GM23248 (cell line): ENCODE measurements around the gene DYNLT5. TPM values are rescaled to one million over a fixed set of nuclear protein-coding genes. Genes with fewer than 3 reads are reported as not detected.

Experiments used
- DNase-seq: peaks from one replicate; pipeline ENCODE4 v3.0.0-alpha.2; 2015
- H2AFZ ChIP-seq: fragments of 200-600 bp; sonication (generic); 2 replicates; pipeline ENCODE4 v1.6.1; 2016; ENCODE audit warnings: antibody characterized with exemption
- H3F3A ChIP-seq: fragments of 200-600 bp; sonication (generic); 2 replicates; pipeline ENCODE4 v1.6.1; 2016; ENCODE audit warnings: mild to moderate bottlenecking, antibody characterized with exemption, mixed run types; ENCODE audit not compliant: insufficient read depth
- H3K27ac ChIP-seq: fragments of 200-600 bp; sonication (generic); 2 replicates; pipeline ENCODE4 v1.5.1; 2016; ENCODE audit warnings: mild to moderate bottlenecking
- H3K27me3 ChIP-seq: fragments of 200-600 bp; sonication (generic); replicated peaks from 2 replicates; pipeline ENCODE4 v1.6.1; 2016; ENCODE audit warnings: mild to moderate bottlenecking; ENCODE audit not compliant: insufficient read depth
- H3K36me3 ChIP-seq: fragments of 200-600 bp; sonication (generic); 2 replicates; pipeline ENCODE4 v1.6.1; 2016; ENCODE audit warnings: low read depth, mild to moderate bottlenecking
- H3K4me1 ChIP-seq: fragments of 200-600 bp; sonication (generic); 2 replicates; pipeline ENCODE4 v1.6.1; 2016; ENCODE audit warnings: mild to moderate bottlenecking; ENCODE audit not compliant: insufficient read depth
- H3K4me2 ChIP-seq: fragments of 200-600 bp; sonication (generic); one replicate; pipeline ENCODE4 v1.6.1; 2016; ENCODE audit warnings: mild to moderate bottlenecking; ENCODE audit not compliant: unreplicated experiment
- H3K4me3 ChIP-seq: fragments of 200-600 bp; sonication (generic); 2 replicates; pipeline ENCODE4 v1.5.1; 2016; ENCODE audit warnings: mild to moderate bottlenecking
- H3K79me2 ChIP-seq: fragments of 200-600 bp; sonication (generic); 2 replicates; pipeline ENCODE4 v1.6.1; 2016; ENCODE audit warnings: mild to moderate bottlenecking; ENCODE audit not compliant: insufficient read depth
- H3K9ac ChIP-seq: fragments of 200-600 bp; sonication (generic); 2 replicates; pipeline ENCODE4 v1.6.1; 2016; ENCODE audit warnings: mild to moderate bottlenecking
- H3K9me2 ChIP-seq: fragments of 200-600 bp; sonication (generic); 2 replicates; pipeline ENCODE4 v1.6.1; 2016; ENCODE audit warnings: mixed run types, mild to moderate bottlenecking, moderate library complexity; ENCODE audit not compliant: insufficient read depth
- H3K9me3 ChIP-seq: fragments of 200-600 bp; sonication (generic); one replicate; pipeline ENCODE4 v1.6.1; 2017; ENCODE audit warnings: low read depth
- H4K20me1 ChIP-seq: fragments of 200-600 bp; sonication (generic); 2 replicates; pipeline ENCODE4 v1.6.0; 2016; ENCODE audit not compliant: insufficient read depth
- EZH2 ChIP-seq: fragments of 200-600 bp; sonication (generic); IDR thresholded peaks from 2 replicates; pipeline ENCODE4 v1.6.1; 2018; ENCODE audit warnings: antibody characterized with exemption, mild to moderate bottlenecking; ENCODE audit not compliant: insufficient read depth, poor library complexity, severe bottlenecking
- EZH2phosphoT487 ChIP-seq: fragments of 200-600 bp; sonication (generic); IDR thresholded peaks from 2 replicates; pipeline ENCODE4 v1.6.1; 2018; ENCODE audit warnings: antibody characterized with exemption, moderate library complexity, mild to moderate bottlenecking, low read depth; ENCODE audit not compliant: insufficient read depth
- WGBS, 2 experiments: methylation state at CpG; one replicate each; pipeline ENCODE4 v1.1.6; 2015 to 2017; ENCODE audit warnings: low lambda C conversion rate in 2 of 2, low coverage in 1 of 2; ENCODE audit errors: missing lambda C conversion rate in 2 of 2; 5-methylcytosine and 5-hydroxymethylcytosine counted together
- in situ Hi-C: fragments of 300-500 bp; cut with MboI; formaldehyde crosslinking; loops from 2 replicates; pipeline ENCODE4 v1.15.0; 2020
- polyA plus RNA-seq: library from polyadenylated mRNA; unstranded; fragments of >200 nt; fragmentation: Nextera tagmentation; extraction: Ambion mirVana; gene quantifications from 2 replicates; pipeline ENCODE4 v1.2.1, GENCODE V29; 2016
- total RNA-seq: library from RNA; depleted of rRNA; stranded (reverse); fragments of >200 nt; shearing (Covaris generic); gene quantifications from 2 replicates; pipeline ENCODE4 v1.2.3, GENCODE V29; 2014

The DYNLT5 gene
- total and polyA plus RNA-seq, 2 experiments from 2014 or later: 2.3 to 3.0 TPM

DNA sequence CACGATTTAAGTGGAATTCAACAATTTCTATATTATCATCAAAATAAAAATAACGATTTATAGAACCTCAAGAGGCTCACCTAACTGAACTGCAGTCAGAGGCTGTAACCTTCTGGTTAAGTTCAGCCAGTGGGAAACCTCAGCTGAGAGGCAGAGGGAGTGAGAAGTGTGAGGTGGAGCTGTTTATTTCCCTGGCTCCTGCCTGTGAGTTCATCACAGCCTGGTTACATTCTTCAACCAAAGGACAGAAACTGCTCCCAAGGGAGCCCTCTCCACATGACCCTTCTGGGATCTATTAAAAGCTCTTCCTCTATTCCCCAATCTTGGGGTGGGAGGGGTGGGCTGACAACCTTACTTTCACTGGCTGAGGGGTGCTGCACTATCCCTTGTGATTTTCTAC lies 22.2 kb downstream of the DYNLT5 start:
- no peaks in the 10 kb centered on the region for H4K20me1 ChIP-seq
- H3K4me3 ChIP-seq: no peak overlapping the region
- H3K9me2 ChIP-seq: no peaks in the 10 kb centered on the region
- no peaks in the 10 kb centered on the region for H3K36me3 ChIP-seq
- H2AFZ ChIP-seq: no peak overlapping the region
- 32 to 50% methylated on average over 2 of the region's 2 CpGs for WGBS, 2 experiments
- no peak for DNase-seq
- no peaks in the 10 kb centered on the region for H3F3A ChIP-seq
- TF ChIP-seq EZH2phosphoT487 (no peak), EZH2 (no peak)
- no peaks in the 10 kb centered on the region for H3K27me3 ChIP-seq
- in situ Hi-C loops: no loop called here
- no peaks in the 10 kb centered on the region for H3K79me2 ChIP-seq
- H3K4me1 ChIP-seq: peaks cover 10% of the 10 kb centered on the region
- no peak overlapping the region for H3K9ac ChIP-seq
- no peak overlapping the region for H3K4me2 ChIP-seq
- H3K27ac ChIP-seq: no peak overlapping the region
- no peaks in the 10 kb centered on the region for H3K9me3 ChIP-seq

DNA sequence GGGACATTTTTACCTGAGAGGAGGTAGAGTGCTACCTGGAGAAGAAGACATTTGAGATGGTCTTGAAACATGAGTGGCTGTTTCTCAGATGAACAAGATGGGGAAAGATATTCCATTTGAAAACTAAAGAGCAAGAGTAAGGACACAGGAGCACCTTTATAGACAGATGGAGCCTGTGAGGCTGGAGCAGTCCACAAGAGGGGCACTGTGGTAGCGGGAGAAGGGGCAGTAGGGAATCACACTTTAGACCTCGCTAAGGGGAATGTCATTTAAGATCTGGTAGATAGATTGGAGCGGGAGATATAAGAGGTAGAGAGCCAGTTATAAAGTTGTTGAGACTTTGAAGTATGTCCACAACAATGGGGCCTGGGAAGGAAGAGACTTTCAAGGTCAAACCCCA lies 23.4 kb downstream of the DYNLT5 start:
- Histone ChIP-seq H3K9me3 (no peaks in the 10 kb centered on the region), H3K27me3 (no peaks in the 10 kb centered on the region), H3K9ac (no peak overlapping the region), H2AFZ (no peak overlapping the region), H3K4me2 (no peak overlapping the region), H4K20me1 (no peaks in the 10 kb centered on the region), H3F3A (no peaks in the 10 kb centered on the region), H3K79me2 (no peaks in the 10 kb centered on the region), H3K9me2 (no peaks in the 10 kb centered on the region), H3K36me3 (no peaks in the 10 kb centered on the region), H3K4me3 (no peak overlapping the region), H3K27ac (no peak overlapping the region), H3K4me1 (peaks cover 10% of the 10 kb centered on the region)
- TF ChIP-seq EZH2phosphoT487 (no peak), EZH2 (no peak)
- in situ Hi-C loops: no loop called here
- WGBS, 2 experiments: 94 to 98% methylated on average over 3 of the region's 3 CpGs
- no peak for DNase-seq

DNA sequence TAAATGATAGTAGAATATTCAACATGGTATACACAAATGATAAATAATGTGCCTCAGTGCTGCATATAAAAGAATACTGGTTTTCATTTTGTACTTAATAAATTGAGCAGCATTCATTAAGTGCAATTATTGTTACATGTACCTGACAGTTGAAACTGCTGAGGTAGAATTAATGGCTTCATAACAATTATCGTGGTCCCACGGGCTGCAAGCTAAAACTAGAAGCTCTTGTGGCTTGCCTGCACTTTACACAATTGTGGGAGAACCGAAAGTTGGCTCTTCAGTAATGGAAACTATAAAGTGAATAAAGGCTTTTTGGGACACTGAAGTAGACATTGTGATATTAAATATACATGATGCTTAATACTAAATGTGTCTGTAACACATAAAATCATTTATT lies 25.6 kb downstream of the DYNLT5 start:
- H3K4me3 ChIP-seq: no peak overlapping the region
- H3K27ac ChIP-seq: no peak overlapping the region
- H3K79me2 ChIP-seq: no peaks in the 10 kb centered on the region
- H3K4me1 ChIP-seq: peaks cover 10% of the 10 kb centered on the region
- no peaks in the 10 kb centered on the region for H3K36me3 ChIP-seq
- H3K4me2 ChIP-seq: peak overlapping the region; percentile 79
- WGBS, 2 experiments: 35 to 47% methylated on average over 3 of the region's 3 CpGs
- TF ChIP-seq EZH2phosphoT487: no peak
- no peak for TF ChIP-seq EZH2
- no peak for DNase-seq
- H4K20me1 ChIP-seq: no peaks in the 10 kb centered on the region
- H3F3A ChIP-seq: no peaks in the 10 kb centered on the region
- no peaks in the 10 kb centered on the region for H3K9me2 ChIP-seq
- H3K9me3 ChIP-seq: no peaks in the 10 kb centered on the region
- no peaks in the 10 kb centered on the region for H3K27me3 ChIP-seq
- peak overlapping the region; percentile 90 for H2AFZ ChIP-seq
- in situ Hi-C loops: no loop called here
- no peak overlapping the region for H3K9ac ChIP-seq

DNA sequence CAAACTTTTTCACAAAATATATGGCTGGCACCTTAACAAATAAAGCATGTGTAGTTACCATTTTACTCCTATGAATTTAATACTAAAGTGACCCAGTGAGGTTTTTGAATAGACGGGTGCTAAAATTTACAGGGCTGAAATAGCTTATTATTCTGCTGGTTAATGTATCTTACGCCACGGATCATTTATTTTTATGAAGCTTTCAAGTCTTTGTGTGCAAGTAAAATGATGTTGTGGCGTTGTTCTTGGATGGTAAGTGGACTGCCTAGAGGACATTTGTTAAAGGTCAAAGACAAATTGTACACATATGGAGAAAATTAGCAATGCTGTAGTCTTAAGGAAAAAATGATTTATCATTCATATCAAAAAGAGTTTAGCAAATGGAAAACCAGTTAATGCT lies 26.0 kb downstream of the DYNLT5 start:
- no peaks in the 10 kb centered on the region for H3F3A ChIP-seq
- peak overlapping the region; percentile 79 for H3K4me2 ChIP-seq
- H3K9me3 ChIP-seq: no peaks in the 10 kb centered on the region
- H3K4me3 ChIP-seq: peak overlapping the region; percentile 71
- no peaks in the 10 kb centered on the region for H3K36me3 ChIP-seq
- no peaks in the 10 kb centered on the region for H3K79me2 ChIP-seq
- no peak overlapping the region for H3K27ac ChIP-seq
- H3K4me1 ChIP-seq: peaks cover 10% of the 10 kb centered on the region
- DNase-seq: peak; percentile 7
- no peak overlapping the region for H3K9ac ChIP-seq
- 9 to 15% methylated on average over 4 of the region's 4 CpGs for WGBS, 2 experiments
- in situ Hi-C loops: no loop called here
- no peaks in the 10 kb centered on the region for H3K9me2 ChIP-seq
- no peaks in the 10 kb centered on the region for H3K27me3 ChIP-seq
- TF ChIP-seq EZH2phosphoT487 (no peak), EZH2 (no peak)
- peak overlapping the region; percentile 90 for H2AFZ ChIP-seq
- no peaks in the 10 kb centered on the region for H4K20me1 ChIP-seq

DNA sequence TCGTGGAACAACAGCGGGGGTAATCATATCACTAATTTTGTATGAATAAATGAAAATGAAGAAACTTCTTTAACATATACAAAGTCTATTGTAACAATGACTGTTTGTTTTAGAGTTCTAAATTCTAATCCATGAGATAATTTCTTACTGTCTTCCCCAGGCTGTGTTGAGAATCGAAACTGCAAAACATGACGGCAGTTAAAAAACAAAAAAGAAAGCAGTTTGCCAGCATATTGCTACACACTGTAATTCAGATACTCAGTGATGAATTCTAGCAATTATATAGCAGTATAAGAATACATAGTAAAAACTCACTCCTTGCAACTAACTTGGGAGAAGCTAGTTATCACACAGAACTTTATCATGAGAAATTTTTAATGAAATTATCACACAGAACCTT lies 26.7 kb downstream of the DYNLT5 start:
- peak overlapping the region; percentile 68 for H3K9ac ChIP-seq
- no peaks in the 10 kb centered on the region for H3F3A ChIP-seq
- peak overlapping the region; percentile 71 for H3K4me3 ChIP-seq
- TF ChIP-seq EZH2phosphoT487: no peak
- no peak for TF ChIP-seq EZH2
- 12% methylated on average over 4 of the region's 4 CpGs for WGBS, 2 experiments
- no peaks in the 10 kb centered on the region for H4K20me1 ChIP-seq
- H2AFZ ChIP-seq: peak overlapping the region; percentile 90
- in situ Hi-C loops: no loop called here
- DNase-seq: peak; percentile 57
- peak overlapping the region; percentile 79 for H3K4me2 ChIP-seq
- H3K9me3 ChIP-seq: no peaks in the 10 kb centered on the region
- H3K4me1 ChIP-seq: peaks cover 10% of the 10 kb centered on the region
- H3K36me3 ChIP-seq: no peaks in the 10 kb centered on the region
- H3K79me2 ChIP-seq: no peaks in the 10 kb centered on the region
- no peaks in the 10 kb centered on the region for H3K9me2 ChIP-seq
- H3K27ac ChIP-seq: no peak overlapping the region
- H3K27me3 ChIP-seq: no peaks in the 10 kb centered on the region
